ENCODE results near the gene KLHL18. TPM values are rescaled to one million over a fixed set of nuclear protein-coding genes. Genes with fewer than 3 reads are reported as not detected.
"Not testable (repeated sequence)": the region's sequence is repeated elsewhere in the genome, so short reads cannot be mapped to it uniquely, and the experiment has no call there.

The KLHL18 gene
- total RNA-seq, 1 donor from 2014 or later: 36.6 TPM

DNA sequence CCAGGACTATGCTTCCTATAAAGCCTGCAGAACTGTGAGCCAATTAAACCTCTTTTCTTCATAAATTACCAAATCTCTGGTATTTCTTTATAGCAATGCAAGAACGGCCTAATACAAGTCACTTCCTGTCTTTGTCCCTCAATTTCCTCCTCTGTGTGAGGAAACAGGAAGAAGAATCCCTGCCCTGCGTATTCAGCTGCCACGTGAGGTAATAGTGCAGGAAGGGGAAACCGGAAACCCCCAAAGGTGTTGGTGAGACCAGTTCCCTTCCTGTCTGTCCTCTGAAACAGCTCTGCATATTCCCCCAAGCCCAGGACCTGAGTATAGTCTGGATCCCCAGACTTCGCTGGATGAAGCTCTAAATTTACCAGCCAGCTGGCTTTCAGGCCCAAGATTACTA is 80.0 kb downstream of the KLHL18 start:
- no peak for DNase-seq
- CTCF ChIA-PET: no interaction called here
- Mint-ChIP-seq H3K4me3 (no peak overlapping the region), H3K9me3 (peaks cover 10% of the 10 kb centered on the region), H3K36me3 (ENCODE audit: low read depth) (peaks cover 3% of the 10 kb centered on the region), H3K27ac (peak overlapping the region; percentile 73), H3K4me1 (peaks cover 12% of the 10 kb centered on the region), H3K27me3 (no peaks in the 10 kb centered on the region)
- intact Hi-C loops (cut with micrococcal nuclease): no loop called here
- POLR2A ChIA-PET: interaction anchor here (0.8 to 2.4 kb wide), 2 partner anchors 18 to 816 kb away, joined by 5 to 8 read pairs; partner anchors contain the start of gene PTPN23
- ATAC-seq (ENCODE audit: low read depth): no peak
- TF ChIP-seq, protein P1, sequence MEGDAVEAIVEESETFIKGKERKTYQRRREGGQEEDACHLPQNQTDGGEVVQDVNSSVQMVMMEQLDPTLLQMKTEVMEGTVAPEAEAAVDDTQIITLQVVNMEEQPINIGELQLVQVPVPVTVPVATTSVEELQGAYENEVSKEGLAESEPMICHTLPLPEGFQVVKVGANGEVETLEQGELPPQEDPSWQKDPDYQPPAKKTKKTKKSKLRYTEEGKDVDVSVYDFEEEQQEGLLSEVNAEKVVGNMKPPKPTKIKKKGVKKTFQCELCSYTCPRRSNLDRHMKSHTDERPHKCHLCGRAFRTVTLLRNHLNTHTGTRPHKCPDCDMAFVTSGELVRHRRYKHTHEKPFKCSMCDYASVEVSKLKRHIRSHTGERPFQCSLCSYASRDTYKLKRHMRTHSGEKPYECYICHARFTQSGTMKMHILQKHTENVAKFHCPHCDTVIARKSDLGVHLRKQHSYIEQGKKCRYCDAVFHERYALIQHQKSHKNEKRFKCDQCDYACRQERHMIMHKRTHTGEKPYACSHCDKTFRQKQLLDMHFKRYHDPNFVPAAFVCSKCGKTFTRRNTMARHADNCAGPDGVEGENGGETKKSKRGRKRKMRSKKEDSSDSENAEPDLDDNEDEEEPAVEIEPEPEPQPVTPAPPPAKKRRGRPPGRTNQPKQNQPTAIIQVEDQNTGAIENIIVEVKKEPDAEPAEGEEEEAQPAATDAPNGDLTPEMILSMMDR (IDR thresholded peaks at IDR 0.05): no peak

DNA sequence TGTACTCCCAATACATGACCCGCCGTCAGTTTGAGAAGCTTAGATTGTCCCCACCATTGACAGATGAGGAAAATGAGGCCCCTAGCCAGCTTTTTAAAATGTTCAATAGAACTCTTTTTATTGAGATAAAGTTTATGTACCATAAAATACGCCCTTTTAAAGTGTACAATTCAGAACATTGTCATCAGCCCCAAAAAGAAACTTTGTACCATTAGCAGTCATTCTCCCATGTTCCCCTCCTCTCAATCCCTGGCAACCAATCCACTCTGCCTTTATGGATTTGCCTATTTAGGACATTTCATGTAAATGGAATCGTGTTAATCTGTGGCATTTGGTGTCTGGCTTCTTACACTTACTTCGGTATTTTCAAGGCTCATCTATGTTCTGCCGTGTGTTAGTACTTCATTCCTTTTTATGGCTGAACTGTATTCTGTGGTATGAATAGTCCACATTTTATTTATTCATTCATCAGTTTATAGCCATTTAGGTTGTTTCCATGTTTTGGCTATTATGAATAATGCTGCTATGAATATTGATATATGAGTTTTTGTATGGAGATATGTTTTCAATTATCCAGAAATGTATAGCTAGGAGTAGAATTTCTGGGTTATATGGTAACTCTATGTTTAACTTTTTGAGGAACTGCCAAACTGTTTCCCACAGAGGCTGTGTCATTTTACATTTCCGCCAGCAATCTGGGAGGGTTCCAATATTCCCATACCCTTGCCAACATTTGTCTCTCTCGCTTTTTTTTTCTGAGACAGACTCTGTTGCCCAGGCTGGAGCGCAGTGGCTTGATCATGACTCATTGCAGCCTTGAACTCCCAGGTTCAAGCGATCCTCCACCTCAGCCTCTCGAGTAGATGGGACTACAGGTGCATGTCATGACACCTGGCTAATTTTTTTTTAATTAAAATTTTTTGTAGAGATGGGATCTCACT is 82.7 kb downstream of the KLHL18 start:
- intact Hi-C loops (cut with micrococcal nuclease): no loop called here
- POLR2A ChIA-PET: no interaction called here
- no peaks in the 10 kb centered on the region for H3K36me3 Mint-ChIP-seq (ENCODE audit: low read depth)
- H3K27ac Mint-ChIP-seq: no peak overlapping the region
- DNase-seq (no peak), ATAC-seq (ENCODE audit: low read depth) (no peak)
- no peak overlapping the region for H3K4me3 Mint-ChIP-seq
- peaks cover 12% of the 10 kb centered on the region for H3K4me1 Mint-ChIP-seq
- H3K9me3 Mint-ChIP-seq: peaks cover under 1% of the 10 kb centered on the region
- TF ChIP-seq, protein P1 (IDR thresholded peaks at IDR 0.05): no peak
- CTCF ChIA-PET: no interaction called here
- H3K27me3 Mint-ChIP-seq: no peaks in the 10 kb centered on the region

DNA sequence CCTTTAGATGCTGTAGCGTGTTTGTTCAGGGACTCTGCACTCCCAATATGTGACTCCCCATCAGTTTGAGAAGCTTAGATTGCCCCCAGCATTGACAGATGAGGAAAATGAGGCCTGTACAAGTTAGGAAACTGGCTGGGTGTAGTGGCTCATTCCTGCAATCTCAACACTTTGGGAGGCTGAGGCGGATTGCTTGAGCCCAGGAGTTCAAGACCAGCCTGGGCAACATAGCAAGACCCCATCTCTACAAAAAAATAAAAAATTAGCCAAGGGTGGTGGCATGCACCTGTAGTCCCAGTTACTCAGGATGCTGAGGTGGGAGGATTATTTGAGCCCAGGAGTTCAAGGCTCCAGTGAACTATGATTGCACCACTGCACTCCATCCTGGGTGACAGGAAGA is 84.1 kb downstream of the KLHL18 start:
- Mint-ChIP-seq H3K27ac (no peak overlapping the region), H3K4me3 (no peak overlapping the region), H3K4me1 (peaks cover 12% of the 10 kb centered on the region), H3K27me3 (no peaks in the 10 kb centered on the region), H3K9me3 (no peaks in the 10 kb centered on the region), H3K36me3 (ENCODE audit: low read depth) (no peaks in the 10 kb centered on the region)
- POLR2A ChIA-PET: no interaction called here
- intact Hi-C loops (cut with micrococcal nuclease): no loop called here
- ATAC-seq (ENCODE audit: low read depth): no peak
- TF ChIP-seq, protein P1 (IDR thresholded peaks at IDR 0.05): no peak
- CTCF ChIA-PET: no interaction called here
- no peak for DNase-seq

DNA sequence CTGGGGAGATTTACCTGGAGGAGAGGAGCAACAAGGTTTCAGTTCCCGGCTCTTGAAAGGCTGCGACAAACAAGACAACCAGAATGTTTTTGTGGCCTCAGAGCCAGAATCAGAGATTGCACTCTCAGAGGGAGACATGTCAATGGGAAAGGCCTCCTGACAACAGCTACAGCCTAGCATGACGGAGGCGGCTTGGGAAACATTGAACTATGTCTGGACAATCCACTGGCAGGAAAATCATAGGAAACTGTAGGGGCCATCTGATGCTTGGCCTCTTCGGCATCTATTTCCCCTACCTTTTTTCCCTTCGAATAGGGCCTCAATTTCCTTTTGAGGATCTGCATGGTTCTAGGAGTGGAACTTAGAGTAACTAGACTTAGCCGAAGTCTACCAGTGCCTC is 84.9 kb downstream of the KLHL18 start:
- intact Hi-C loops (cut with micrococcal nuclease): no loop called here
- Mint-ChIP-seq H3K27me3 (no peaks in the 10 kb centered on the region), H3K9me3 (no peaks in the 10 kb centered on the region), H3K4me3 (no peak overlapping the region), H3K27ac (no peak overlapping the region), H3K4me1 (peaks cover 6% of the 10 kb centered on the region), H3K36me3 (ENCODE audit: low read depth) (no peaks in the 10 kb centered on the region)
- ChIA-PET POLR2A (no interaction called here), CTCF (no interaction called here)
- ATAC-seq (ENCODE audit: low read depth): no peak
- no peak for DNase-seq
- TF ChIP-seq, protein P1 (IDR thresholded peaks at IDR 0.05): no peak

DNA sequence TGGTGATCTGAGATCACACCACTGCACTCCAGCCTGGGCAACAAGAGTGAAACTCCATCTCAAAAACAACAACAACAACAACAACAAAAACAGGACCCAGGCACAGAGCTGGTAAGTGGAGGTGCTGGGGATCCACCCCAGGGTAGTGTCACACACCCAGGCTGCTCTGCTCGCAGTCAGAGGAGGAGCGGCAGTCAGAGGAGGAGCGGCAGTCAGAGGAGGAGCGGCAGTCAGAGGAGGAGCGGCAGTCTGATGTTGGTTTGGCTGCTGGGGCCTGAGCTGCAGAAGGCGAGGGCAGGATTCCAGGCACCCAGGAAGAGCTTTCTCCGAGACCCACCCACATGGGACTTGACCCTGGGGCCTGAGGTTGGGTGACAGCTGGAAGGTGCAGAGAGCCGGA is 87.3 kb downstream of the KLHL18 start:
- H3K27ac Mint-ChIP-seq: not testable (repeated sequence)

More for the DNA sequence above, 87.3 kb downstream of the KLHL18 start:
- H3K4me1 Mint-ChIP-seq; ATAC-seq (ENCODE audit: low read depth); H3K4me3 Mint-ChIP-seq; H3K9me3 Mint-ChIP-seq; DNase-seq; H3K36me3 Mint-ChIP-seq (ENCODE audit: low read depth); POLR2A ChIA-PET; H3K27me3 Mint-ChIP-seq: not testable (repeated sequence)
- CTCF ChIA-PET: interaction anchor here (0.6 kb wide), 1 partner anchor 283 kb away, joined by 3 read pairs; no protein-coding TSS in a partner anchor
- intact Hi-C loops (cut with micrococcal nuclease): loop anchor here (2.0 to 5.0 kb wide), 2 partner anchors 203 to 503 kb away; no protein-coding TSS in a partner anchor
